Right ventricle myocardium inferior (tissue), 1 donor: Measurements from ENCODE around the gene ZC3H10. TPM values are rescaled to one million over a fixed set of nuclear protein-coding genes. Genes with fewer than 3 reads are reported as not detected.
"Not testable (repeated sequence)": the region's sequence is repeated elsewhere in the genome, so short reads cannot be mapped to it uniquely, and the experiment has no call there.

Experiments
- ATAC-seq: fragments of 200-7000 bp; cut with Tn5 transposase; one replicate; pipeline ENCODE4 v1.9.1; 2020; ENCODE audit warnings: mild to moderate bottlenecking, moderate library complexity
- DNase-seq: peaks from one replicate; pipeline ENCODE4 v3.0.0; 2021; ENCODE audit errors: missing footprints
- intact Hi-C: fragments of 100-400 bp; cut with DNase I; formaldehyde crosslinking; loops from one replicate; pipeline ENCODE4 v1.11.0; 2022
- long read RNA-seq: library from polyadenylated mRNA; unstranded; transcript quantifications from one replicate; pipeline ENCODE4 v2.0.0, GENCODE V29; 2021
- total RNA-seq: library from RNA; stranded (reverse); fragmentation: NEBNext Ultra II Directional; extraction: Animal tissue kit (Norgen Biotek cat#: 25700); gene quantifications from one replicate; pipeline ENCODE4 v1.2.1, GENCODE V29; 2021
- donor health status: DM: no; HTN: yes; CAD: no; lungs with severe emphysema.

Gene ZC3H10, protein sequence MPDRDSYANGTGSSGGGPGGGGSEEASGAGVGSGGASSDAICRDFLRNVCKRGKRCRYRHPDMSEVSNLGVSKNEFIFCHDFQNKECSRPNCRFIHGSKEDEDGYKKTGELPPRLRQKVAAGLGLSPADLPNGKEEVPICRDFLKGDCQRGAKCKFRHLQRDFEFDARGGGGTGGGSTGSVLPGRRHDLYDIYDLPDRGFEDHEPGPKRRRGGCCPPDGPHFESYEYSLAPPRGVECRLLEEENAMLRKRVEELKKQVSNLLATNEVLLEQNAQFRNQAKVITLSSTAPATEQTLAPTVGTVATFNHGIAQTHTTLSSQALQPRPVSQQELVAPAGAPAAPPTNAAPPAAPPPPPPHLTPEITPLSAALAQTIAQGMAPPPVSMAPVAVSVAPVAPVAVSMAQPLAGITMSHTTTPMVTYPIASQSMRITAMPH
- total RNA-seq = 7.3 TPM
- long read RNA-seq, full-length matches to known transcripts = 4 of 4 reads
- long read RNA-seq, partial matches to known transcripts = 0 of 4 reads
- long read RNA-seq, other reads (novel, unspliced or antisense) = 0 of 4 reads

DNA sequence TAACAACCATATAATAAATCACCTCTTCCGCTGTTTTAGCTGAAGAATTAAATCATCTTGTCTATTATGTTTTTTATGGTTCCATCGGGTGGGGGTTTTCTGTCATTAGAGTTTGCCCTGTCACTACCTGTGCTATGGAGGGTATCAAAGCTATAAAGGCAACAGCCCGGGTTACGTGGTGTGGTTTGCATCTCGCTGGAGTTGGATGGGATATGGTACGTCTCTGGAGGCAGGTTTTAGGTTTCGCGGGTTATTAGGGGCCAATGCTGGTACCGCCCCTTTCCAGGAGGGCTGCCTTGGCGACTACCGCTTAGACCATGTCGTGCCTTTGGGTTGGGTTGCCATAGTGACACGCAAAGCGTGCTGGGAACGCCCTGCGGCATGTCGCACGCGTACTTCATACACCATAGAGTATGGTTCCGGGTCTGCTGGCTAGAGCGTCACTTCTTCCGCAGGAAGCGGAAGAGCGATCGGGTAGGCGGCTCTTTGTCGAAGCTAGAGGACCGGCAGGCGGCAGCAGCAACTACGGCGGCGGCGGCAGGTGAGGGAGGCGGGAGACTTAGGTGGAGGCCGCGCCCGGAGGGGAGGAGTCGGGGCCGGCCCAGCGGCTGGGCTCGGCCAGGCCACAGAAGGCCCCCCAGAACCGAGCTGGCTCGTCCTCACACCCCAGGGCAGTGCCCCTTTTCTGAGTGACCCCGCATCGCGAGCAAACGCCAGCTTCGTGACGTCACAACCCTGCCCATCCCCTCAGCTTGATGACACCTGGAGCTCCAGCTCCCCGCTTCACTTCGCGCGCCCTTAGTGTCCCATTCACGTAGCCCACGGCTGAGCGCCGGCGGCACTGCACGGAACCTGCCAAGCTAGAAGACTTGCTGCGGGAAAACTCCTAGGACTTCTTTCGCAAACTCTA, at the start of gene ZC3H10:
TSS of gene ZC3H10 (plus strand) at position 489 of the 910 bp plus-strand sequence. CDS start 2,297 bp downstream, outside the sequence.
- peak; percentile 87 for ATAC-seq
- intact Hi-C loops = loop anchor here (2.0 to 5.0 kb wide), 4 partner anchors 39 to 376 kb away; partner anchors contain the start of genes CS, GDF11, MYL6 and RPS26

DNA sequence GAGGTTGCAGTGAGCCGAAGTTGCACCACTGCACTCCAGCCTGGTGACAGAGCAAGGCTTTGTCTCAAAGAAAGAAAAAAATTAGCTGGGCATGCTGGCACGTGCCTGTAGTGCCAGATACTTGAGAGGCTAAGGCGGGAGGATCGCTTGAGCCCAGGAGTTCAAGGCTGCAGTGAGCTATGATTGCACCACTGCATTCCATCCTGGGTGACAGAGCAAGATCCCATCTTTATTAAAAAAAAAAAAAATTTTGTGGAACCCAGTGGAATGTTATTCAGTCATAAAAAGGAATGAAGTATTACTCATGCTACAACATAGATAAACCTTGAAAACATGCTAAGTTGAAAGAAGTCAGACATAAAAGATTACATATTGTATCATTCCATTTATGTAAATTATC, 46.4 kb upstream of the ZC3H10 start:
- no peak for ATAC-seq
- intact Hi-C loops = no loop called here
- DNase-seq = no peak

More for the DNA sequence above, at the start of gene ZC3H10:
- peak; percentile 98 for DNase-seq

DNA sequence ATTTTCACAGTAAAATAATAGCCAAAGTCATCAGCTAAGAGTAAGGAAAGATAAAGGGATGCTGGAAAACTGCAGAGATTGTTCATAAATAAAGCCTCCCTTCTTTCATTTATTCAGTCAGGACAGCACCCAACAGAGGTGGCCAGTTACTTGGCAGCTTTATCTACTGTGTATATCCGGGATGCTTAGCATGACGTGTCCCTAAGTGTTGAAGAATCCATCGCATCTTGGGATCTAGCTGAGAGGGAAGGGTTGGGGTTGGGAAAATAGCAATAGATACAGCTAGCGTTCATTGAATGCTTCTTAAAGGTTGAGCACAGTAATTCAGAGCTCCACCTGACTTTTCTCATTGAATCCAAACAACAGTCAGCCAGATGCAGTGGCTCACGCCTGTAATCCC, 43.7 kb upstream of the ZC3H10 start:
- intact Hi-C loops = no loop called here
- ATAC-seq = no peak
- no peak for DNase-seq

DNA sequence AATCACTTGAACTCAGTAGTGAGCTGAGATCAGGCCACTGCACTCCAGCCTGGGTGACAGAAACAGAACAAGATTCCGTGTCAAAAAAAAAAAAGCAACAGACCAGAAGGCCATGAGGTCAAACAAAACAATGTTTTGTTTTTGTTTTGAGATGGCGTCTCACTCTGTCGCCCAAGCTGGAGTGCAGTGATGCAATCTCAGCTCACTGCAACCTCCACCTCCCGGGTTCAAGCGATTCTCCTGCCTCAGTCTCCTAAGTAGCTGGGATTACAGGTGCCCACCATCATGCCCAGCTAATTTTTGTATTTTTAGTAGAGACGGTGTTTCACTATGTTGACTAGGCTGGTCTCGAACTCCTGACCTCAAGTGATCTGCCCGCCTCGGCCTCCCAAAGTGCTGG, 40.1 kb upstream of the ZC3H10 start:
- ATAC-seq, DNase-seq, intact Hi-C loops: not testable (repeated sequence)

DNA sequence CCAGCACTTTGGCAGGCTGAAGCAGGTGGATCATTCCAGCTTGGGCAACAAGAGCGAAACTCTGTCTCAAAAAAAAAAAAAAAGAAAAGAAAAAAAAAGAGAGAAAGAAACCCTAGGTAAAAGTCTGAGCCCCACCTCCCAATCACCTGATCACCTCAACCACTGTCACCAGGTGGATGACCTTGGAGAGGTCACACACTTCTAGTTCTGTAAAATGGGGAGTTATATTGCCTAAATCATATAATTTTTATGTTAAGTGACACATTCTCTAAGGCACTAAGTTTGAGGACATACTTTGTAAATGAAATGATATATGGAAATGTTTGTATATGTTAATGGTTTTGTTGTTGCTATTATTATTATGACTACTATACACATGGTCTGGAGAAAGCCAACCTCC, 39.6 kb upstream of the ZC3H10 start:
- intact Hi-C loops = no loop called here
- DNase-seq (no peak), ATAC-seq (no peak)

DNA sequence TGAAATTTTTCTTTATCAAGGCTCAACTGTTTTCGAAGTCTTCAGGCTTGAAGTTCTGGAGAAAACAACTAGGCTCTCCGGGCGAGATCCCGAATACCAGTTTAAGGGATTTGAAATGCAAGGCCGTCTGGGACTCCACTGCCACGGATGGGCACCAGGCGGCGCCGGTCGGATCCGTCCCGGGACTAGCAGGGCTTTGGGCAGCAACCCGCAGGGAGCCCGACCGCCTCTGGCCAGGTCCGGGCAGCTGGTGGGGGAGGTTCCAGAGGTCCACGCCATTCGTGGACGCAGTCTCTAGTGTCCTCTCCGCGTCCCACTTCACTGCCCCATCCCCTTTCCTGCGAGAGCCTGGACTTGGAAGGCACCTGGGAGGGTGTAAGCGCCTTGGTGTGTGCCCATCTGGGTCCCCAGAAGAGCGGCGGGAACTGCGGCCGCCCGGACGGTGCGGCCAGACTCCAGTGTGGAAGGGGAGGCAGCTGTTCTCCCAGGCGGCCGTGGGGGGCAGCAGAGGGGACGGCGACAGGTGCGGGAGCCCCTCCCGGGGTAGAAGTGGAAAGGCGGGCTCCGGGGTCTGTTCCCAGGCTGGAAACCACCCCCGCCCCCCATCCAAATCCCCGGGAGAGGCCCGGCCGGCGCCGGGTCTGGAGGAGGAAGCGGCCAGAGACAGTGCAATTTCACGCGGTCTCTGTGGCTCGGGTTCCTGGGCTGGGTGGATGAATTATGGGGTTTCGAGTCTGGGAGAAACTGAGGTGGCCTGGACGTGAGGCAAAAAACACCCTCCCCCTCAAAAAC, 38.9 kb upstream of the ZC3H10 start:
- intact Hi-C loops = loop anchor here (1.0 kb wide), 2 partner anchors 25 to 37 kb away; partner anchors contain the start of genes PA2G4 and RPL41
- peak; percentile 87 for ATAC-seq
- DNase-seq = peak; percentile 89

DNA sequence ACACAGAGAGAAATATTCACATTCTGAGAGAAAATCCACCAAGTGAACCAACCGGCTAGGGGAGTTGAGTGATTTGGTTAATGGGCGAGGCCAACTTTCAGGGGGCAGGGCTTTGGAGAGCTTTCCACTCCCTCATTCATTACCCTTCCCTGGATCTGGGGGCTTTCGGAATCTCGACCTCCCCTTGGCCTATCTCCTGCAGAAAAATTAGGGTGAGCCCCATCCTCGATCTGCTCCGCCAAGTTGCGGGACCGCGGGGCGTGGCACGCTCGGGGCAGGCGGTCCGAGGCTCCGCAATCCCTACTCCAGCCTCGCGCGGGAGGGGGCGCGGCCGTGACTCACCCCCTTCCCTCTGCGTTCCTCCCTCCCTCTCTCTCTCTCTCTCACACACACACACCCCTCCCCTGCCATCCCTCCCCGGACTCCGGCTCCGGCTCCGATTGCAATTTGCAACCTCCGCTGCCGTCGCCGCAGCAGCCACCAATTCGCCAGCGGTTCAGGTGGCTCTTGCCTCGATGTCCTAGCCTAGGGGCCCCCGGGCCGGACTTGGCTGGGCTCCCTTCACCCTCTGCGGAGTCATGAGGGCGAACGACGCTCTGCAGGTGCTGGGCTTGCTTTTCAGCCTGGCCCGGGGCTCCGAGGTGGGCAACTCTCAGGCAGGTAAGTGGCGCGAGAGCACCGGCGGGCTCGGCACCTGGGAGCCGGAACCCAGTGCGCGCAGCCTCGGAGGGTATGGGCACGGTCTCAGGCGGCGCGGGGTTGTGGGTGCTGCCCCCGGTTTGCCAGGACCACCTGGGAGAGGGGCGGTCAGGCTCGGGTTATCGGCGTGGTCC, 38.1 kb upstream of the ZC3H10 start, which contains the start of gene ERBB3:
TSS of gene ERBB3 (plus strand) at position 443 of the 833 bp plus-strand sequence. CDS start at position 579, 136 bp downstream.
- peak; percentile 85 for DNase-seq
- intact Hi-C loops = loop anchor here (1.0 kb wide), 2 partner anchors 24 to 36 kb away; partner anchors contain the start of genes PA2G4 and RPL41
- peak; percentile 87 for ATAC-seq

DNA sequence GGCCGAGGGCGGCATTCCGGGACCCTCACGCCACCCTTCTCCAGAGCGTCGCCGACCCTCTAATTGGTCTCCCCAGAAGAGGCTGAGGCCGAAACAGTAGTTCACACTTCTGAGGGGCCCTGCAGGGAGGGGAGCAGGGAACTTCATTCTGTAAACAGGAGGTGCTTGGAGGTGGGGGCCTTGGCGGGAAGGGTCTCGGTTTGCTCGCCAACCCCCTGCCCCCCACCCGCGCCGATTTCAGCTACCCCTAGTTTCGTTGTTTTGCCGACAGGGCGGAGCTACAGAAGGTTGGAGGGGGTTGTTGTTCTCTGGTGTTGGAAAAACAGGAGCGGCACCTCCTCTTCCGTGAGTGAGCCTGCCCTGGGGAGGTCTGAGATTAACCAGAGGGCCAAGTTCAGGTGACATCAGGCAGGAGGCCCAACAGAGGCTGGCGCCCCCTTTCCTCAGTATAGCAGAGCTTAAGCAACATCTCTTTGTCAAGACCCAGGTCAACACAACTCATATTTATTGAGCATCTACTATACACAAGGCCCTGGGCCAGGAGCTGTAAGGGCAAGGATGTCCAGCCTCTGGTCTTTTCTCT, 37.4 kb upstream of the ZC3H10 start:
- no peak for ATAC-seq
- no peak for DNase-seq
- intact Hi-C loops = no loop called here

DNA sequence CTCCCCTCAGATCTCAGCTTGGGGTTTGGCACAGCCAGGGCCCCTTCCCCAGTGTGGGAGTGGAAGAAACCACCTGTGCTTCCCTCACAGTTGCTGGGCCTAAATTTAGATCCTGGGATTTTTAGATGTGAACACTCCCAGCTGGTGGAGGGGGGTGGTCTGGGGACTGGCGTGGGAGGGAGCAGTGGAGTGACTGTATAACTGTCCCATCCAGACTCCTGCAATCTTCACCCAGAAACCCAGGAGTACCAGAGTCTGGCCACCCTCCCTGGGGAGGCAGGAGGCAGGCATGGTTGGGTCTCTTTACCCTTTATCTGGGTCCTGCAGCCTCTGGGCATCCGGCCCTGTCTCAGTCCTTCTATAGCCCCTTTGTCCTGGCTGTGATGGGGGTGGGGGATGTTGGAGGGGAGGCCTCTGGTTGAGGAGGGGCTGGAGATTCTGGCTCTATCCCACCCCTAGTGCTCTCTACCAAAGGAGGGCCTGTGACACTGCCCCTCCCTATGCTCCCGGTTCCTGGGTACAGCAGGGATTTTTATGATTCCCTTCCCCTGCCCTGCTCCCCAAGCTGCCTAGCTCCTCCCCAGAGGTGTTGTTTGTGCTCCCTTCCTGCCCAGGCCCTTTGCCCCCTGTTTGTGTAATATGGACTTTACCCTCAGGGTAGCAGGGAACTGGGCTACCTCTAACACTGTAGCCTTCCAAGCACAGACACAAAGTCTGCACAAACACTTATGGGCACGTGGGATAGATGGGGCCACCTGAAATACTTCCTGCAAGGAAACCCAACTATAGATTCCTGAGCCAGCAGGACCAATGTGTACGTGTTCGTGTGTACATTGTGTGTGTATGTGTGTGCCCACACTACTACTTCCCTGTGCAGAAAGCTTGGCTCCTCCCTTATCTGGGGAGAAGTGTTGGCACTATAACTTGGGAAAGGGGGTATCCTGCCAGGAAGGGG, 36.4 kb upstream of the ZC3H10 start:
- DNase-seq (no peak), ATAC-seq (no peak)
- intact Hi-C loops = no loop called here

DNA sequence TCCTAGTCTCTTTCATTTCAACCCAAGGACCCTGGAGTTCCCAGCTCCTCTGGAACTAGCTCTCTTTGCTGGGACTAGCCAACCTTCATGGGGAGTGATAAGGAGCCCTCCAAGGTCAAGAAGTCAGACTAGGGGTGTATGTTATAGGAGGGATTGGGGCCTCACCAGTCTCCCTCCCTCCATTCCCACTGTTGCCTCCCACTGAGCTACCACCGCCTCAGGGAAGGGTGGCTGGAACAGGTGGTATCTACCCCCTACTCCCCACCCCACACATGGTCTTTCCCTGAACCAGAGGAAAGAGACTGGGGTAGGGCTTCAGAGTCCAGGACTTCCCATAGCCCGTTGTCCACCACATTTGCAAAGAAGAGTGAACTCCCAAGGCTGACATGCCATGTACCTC, 35.7 kb upstream of the ZC3H10 start:
- intact Hi-C loops = no loop called here
- ATAC-seq = no peak
- DNase-seq = no peak

DNA sequence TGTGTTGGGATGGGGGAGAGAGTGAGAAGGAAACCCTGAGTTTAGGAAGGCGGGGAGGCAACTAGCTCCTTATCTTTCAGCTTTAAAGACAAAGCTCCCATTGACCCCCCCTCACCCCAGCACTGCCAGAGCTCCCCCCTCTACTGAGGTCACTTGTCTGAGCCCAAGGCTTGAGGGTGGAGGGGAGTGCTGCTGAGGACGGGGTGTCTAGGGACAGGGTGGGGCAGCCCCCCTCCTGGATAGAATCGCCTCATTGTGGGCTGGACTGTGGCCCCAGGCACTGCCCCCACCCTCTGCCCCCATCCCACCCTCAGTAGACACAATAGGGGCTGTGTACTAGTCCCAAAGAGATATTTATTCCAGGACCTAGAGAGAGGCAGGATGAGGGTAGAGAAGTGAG, 35.1 kb upstream of the ZC3H10 start:
- no peak for DNase-seq
- intact Hi-C loops = no loop called here
- ATAC-seq = no peak

DNA sequence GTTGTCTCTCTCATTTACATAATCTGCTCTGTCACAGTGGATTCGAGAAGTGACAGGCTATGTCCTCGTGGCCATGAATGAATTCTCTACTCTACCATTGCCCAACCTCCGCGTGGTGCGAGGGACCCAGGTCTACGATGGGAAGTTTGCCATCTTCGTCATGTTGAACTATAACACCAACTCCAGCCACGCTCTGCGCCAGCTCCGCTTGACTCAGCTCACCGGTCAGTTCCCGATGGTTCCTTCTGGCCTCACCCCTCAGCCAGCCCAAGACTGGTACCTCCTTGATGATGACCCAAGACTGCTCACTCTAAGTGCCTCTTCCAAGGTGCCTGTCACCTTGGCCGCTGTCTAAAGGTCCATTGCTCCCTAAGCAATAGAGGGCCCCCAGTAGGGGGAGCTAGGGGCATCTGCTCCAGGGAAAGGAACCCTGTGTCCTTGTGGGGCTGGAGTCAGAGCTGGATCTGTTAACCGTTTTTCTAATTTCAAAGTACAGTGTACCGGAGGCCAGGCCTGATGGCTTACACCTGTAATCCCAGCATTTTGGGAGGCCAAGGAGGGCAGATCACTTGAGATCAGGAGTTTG, 33.0 kb upstream of the ZC3H10 start:
- DNase-seq (no peak), ATAC-seq (no peak)
- intact Hi-C loops = no loop called here

DNA sequence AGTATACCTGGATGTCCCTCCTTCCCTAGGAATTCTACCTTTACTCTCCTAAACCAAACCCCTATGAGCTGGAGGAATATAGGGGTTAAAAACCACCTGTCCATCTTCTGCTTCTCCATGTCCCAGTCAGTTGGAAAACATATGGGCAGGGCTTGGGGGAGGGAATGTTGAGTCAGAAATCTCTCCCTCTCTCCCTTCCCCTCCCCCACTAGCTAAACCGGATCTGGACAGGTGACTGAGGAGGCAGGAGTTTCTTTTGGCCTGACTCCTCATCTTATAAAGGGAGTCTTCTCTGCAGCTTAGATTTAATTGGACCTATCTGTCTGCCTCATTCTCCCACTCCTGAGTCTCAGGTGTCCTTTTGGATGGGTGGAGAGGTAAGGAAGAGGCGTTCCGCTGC, 32.0 kb upstream of the ZC3H10 start:
- intact Hi-C loops = no loop called here
- ATAC-seq (no peak), DNase-seq (no peak)

DNA sequence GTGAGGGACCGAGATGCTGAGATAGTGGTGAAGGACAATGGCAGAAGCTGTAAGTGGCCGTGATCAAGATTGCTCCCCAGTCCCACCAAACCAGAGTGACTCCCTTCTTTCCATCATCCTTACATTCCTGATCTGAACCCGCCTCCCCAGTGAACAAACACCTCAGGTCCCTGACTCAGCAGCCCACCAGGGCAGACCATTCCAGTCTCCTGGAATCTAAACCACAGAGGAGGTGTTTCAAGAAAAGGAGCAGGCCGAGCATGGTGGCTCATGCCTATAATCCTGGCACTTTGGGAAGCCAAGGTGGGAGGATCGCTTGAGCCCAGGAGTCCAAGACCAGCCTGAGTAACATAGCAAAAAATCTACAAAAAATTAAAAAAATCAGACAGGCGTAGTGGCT, 31.5 kb upstream of the ZC3H10 start:
- intact Hi-C loops = no loop called here
- DNase-seq (no peak), ATAC-seq (no peak)

DNA sequence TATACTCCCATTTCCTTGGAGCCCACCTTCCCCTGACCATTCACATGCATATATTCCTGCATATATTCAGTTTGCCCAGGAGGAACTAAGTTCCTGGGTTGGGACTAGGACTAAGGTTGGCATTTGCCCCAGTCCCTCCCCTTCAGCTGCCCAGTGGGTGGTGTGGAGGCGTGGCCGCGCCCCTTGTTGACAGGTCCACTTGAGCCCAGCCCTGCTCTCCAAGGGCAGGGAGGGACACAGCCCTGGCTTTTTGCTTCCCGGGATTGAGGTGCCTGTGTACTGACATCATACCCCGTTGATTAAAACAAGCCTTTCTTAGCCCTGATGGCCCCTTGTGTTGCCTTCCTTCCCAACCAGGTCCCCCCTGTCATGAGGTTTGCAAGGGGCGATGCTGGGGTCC, 30.8 kb upstream of the ZC3H10 start:
- ATAC-seq = peak; percentile 94

DNA sequence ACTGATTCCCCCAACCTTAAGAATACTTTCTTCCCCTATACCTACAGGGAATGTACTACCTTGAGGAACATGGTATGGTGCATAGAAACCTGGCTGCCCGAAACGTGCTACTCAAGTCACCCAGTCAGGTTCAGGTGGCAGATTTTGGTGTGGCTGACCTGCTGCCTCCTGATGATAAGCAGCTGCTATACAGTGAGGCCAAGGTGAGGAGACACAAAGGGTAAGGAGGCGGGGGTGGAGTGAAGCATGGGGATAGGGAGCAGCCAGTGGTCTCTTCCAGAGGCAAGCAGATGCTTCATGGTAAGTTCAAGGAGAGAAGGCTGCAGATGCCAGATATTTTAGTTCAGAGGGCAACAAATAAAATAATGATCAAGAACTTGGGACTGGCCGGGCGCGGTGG, 20.3 kb upstream of the ZC3H10 start:
- intact Hi-C loops = no loop called here
- ATAC-seq = no peak
- DNase-seq = no peak

More for the DNA sequence above, 30.8 kb upstream of the ZC3H10 start:
- intact Hi-C loops = no loop called here
- DNase-seq = peak; percentile 89
